Neural crest cell (in vitro differentiated cells): ENCODE measurements around the gene CLEC19A. TPM values are rescaled to one million over a fixed set of nuclear protein-coding genes. Genes with fewer than 3 reads are reported as not detected.

ENCODE experiments used
- DNase-seq: peaks from one replicate; pipeline ENCODE4 v3.0.0; 2021; ENCODE audit warnings: low read depth, mixed read lengths, low spot score
- H3K27ac Mint-ChIP-seq: one replicate; pipeline ENCODE4 v1.8.0; 2021; ENCODE audit warnings: mild to moderate bottlenecking, mixed read lengths; ENCODE audit not compliant: unreplicated experiment
- H3K27me3 Mint-ChIP-seq: 2 replicates; pipeline ENCODE4 v1.8.0; 2021; ENCODE audit warnings: low read depth, mild to moderate bottlenecking, mixed read lengths
- H3K36me3 Mint-ChIP-seq: 2 replicates; pipeline ENCODE4 v1.8.0; 2021; ENCODE audit warnings: low read depth, mild to moderate bottlenecking, mixed read lengths
- H3K4me1 Mint-ChIP-seq: 2 replicates; pipeline ENCODE4 v1.8.0; 2021; ENCODE audit warnings: mixed read lengths
- H3K4me3 Mint-ChIP-seq: one replicate; pipeline ENCODE4 v1.8.0; 2021; ENCODE audit warnings: mild to moderate bottlenecking, mixed read lengths
- H3K9me3 Mint-ChIP-seq: 2 replicates; pipeline ENCODE4 v1.8.0; 2021; ENCODE audit warnings: mixed read lengths
- total RNA-seq: library from RNA; stranded (reverse); gene quantifications from 2 replicates; pipeline ENCODE4 v1.2.1, GENCODE V29; 2021
- TF ChIP-seq, protein P1 (sequence below): fragments of 200-600 bp; sonication (generic); conservative IDR thresholded peaks from 2 replicates; pipeline ENCODE4 v1.5.0; 2021; ENCODE audit warnings: antibody characterized with exemption, mild to moderate bottlenecking

CLEC19A gene
- total RNA-seq, 1 donor from 2014 or later = not detected

DNA sequence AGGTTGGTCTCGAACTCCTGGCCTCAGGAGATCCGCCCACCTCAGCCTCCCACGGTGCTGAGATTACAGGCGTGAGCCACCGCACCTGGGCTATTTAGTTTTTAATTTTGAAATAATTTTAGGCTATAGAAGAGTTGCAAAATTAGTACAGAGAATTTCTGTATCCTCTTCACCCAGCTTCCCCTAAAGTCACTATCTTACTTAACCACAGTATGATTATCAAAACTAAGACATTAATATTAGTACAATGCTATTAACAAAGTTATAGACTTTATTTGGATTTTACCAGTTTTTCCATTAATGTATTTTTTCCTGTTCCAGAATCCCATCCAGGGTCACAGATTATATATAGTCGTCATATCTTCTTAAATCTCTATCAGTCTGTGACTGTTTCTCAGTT is 62.6 kb downstream of the CLEC19A start:
- Mint-ChIP-seq H3K27ac (no peak overlapping the region), H3K4me3 (no peak overlapping the region)
- no peak for DNase-seq

DNA sequence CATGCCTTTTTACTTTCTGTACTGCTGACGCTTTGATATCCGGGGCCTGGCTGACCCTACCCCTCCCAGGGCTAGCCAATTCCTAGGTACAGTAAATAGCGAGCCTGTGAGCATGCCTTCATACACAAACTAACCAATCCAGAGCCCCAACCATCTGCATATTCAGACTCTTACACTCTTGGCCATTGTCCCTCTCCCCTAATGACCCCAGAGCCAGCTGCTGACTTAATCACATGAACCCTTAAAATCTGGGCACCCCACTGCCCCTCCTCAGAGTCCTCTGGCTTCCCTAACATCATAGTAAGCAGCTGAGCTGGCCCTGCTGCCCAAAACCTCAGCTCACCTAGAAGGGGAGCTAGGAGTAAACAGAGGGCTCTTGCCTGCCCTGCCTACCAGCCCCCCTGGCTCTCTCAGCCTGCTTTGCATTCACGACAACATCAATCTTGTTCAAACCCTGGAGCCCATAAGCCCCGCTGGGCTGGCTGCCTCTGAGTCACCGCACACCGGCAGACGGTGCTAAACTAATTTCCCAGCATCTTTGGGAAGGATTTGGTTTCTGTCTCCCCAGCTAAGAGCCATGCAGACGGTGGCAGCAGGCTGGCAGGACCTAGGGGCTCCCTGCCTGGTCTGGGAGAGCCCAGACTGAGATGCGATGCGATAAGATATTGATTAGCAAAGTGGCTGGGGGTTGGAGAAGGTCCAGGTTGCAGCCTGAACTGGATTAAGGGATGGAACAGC is 63.2 kb downstream of the CLEC19A start:
- TF ChIP-seq, protein P1, sequence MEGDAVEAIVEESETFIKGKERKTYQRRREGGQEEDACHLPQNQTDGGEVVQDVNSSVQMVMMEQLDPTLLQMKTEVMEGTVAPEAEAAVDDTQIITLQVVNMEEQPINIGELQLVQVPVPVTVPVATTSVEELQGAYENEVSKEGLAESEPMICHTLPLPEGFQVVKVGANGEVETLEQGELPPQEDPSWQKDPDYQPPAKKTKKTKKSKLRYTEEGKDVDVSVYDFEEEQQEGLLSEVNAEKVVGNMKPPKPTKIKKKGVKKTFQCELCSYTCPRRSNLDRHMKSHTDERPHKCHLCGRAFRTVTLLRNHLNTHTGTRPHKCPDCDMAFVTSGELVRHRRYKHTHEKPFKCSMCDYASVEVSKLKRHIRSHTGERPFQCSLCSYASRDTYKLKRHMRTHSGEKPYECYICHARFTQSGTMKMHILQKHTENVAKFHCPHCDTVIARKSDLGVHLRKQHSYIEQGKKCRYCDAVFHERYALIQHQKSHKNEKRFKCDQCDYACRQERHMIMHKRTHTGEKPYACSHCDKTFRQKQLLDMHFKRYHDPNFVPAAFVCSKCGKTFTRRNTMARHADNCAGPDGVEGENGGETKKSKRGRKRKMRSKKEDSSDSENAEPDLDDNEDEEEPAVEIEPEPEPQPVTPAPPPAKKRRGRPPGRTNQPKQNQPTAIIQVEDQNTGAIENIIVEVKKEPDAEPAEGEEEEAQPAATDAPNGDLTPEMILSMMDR = no peak
- peaks cover 9% of the 10 kb centered on the region for H3K27me3 Mint-ChIP-seq
- peak overlapping the region; percentile 82 for H3K27ac Mint-ChIP-seq
- peaks cover 9% of the 10 kb centered on the region for H3K4me1 Mint-ChIP-seq
- DNase-seq = no peak
- no peaks in the 10 kb centered on the region for H3K36me3 Mint-ChIP-seq
- no peak overlapping the region for H3K4me3 Mint-ChIP-seq
- H3K9me3 Mint-ChIP-seq = no peaks in the 10 kb centered on the region

More for the DNA sequence above, 62.6 kb downstream of the CLEC19A start:
- H3K27me3 Mint-ChIP-seq = peaks cover 9% of the 10 kb centered on the region
- peaks cover 2% of the 10 kb centered on the region for H3K9me3 Mint-ChIP-seq
- TF ChIP-seq, protein P1 = no peak
- H3K4me1 Mint-ChIP-seq = peaks cover 9% of the 10 kb centered on the region
- H3K36me3 Mint-ChIP-seq = no peaks in the 10 kb centered on the region

DNA sequence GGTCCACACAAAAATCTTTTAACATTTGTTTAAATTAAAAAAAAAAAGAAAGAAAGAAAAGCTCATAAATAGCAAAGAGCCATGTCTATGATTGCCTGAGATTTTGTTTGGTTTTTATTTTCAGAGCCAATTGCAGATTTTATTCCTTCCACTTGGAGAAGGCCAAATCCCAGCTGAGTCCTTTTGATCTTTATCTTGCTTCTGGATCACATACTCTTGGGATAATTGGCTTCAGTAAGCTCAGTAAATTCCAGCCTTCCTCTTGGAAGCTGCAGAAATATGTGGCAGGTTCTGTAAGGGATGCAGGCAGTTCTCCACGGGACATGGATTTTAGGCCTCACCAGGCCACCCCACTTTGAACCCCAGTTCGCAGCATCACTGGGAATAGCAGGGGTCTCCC is 68.8 kb downstream of the CLEC19A start:
- Mint-ChIP-seq H3K4me1 (no peaks in the 10 kb centered on the region), H3K36me3 (no peaks in the 10 kb centered on the region), H3K27ac (no peak overlapping the region), H3K9me3 (no peaks in the 10 kb centered on the region), H3K4me3 (no peak overlapping the region), H3K27me3 (no peaks in the 10 kb centered on the region)
- TF ChIP-seq, protein P1 = no peak
- DNase-seq = no peak

DNA sequence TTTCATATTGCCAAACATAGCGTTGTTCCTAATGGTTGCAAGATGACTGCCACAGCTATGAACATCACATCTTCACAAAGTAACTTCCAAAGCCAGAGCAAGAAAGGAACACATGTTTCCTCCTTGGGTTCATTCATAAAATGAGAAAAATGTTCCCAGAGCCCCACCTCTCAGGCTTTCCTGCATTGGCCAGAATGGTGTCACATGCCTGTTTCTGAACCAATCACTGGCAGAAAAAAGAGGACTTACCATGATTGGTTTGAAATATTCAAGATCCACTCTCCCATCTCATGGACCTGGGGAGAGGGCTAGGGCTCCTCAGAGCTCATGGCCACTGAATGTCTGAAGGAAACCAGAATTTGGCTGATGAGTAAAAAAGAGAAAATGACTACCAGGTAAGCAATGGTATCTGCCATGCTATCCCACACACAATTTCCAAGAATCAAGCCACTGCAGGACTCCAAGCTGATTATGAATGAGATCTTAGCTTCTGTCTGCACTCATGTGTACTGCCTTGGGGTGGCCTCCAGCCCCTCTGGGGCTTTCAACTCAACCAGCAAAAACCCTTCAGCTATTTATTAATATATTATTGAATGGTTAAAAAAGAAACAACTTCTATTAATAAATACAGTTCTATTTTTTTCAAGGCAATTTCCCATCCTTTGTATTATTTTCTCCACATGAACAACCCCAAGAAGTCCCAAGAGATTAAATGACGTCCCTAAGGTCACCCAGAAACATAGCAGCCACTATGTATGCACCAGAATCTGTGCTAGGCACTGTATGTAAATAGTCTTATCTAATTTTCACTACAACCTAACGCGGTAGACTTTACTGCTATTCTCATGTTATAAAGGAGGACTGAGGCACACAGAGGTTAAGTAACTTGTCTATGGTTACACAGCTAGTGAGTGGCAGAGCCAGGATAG is 70.8 kb downstream of the CLEC19A start:
- TF ChIP-seq, protein P1 = no peak
- no peak overlapping the region for H3K27ac Mint-ChIP-seq
- no peak for DNase-seq
- no peaks in the 10 kb centered on the region for H3K36me3 Mint-ChIP-seq
- H3K4me3 Mint-ChIP-seq = no peak overlapping the region
- H3K9me3 Mint-ChIP-seq = no peaks in the 10 kb centered on the region
- H3K4me1 Mint-ChIP-seq = no peaks in the 10 kb centered on the region
- no peaks in the 10 kb centered on the region for H3K27me3 Mint-ChIP-seq

DNA sequence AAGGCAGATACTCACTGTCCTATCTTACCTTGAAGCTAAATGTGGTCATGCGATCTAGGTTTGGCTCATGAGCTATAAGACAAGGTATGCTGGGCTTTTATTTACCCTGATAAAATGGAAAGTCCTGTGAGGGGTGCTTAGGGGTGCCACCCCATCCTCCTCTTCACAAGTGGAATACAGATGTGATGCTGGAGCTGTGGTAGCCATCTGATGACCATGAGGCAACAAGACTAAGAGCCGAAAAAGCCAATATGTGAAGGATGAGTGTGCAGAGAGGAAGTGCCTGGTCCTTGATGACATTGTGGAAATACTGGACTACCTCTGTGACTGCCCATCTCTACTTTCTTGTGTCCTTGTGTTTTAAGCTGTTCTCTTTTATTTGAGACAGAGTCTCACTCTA is 74.0 kb downstream of the CLEC19A start:
- Mint-ChIP-seq H3K36me3 (no peaks in the 10 kb centered on the region), H3K9me3 (no peaks in the 10 kb centered on the region), H3K4me3 (no peak overlapping the region), H3K27me3 (no peaks in the 10 kb centered on the region), H3K27ac (no peak overlapping the region), H3K4me1 (no peaks in the 10 kb centered on the region)
- DNase-seq = no peak
- TF ChIP-seq, protein P1 = no peak

Other genes starting within 250 kb of the CLEC19A start
- 25.6 and 25.7 TPM in 2 replicates for gene COQ7, start 218.1 kb upstream of the CLEC19A start, total RNA-seq
- gene ITPRIPL2, start 171.8 kb upstream of the CLEC19A start, total RNA-seq = 20.2 and 21.8 TPM in 2 replicates
- 3.1 and 3.6 TPM in 2 replicates for gene SYT17, start 117.5 kb upstream of the CLEC19A start, total RNA-seq
- gene TMC5, start 132.2 kb downstream of the CLEC19A start, total RNA-seq = not detected in 2 replicates
- gene GDE1, start 236.4 kb downstream of the CLEC19A start, total RNA-seq = 61.9 and 63.2 TPM in 2 replicates
- 35.2 and 36.3 TPM in 2 replicates for gene CCP110, start 238.2 kb downstream of the CLEC19A start, total RNA-seq